ACC112 (cell line): ENCODE data around the gene NCOA7.
"Not testable (repeated sequence)": the region's sequence is repeated elsewhere in the genome, so short reads cannot be mapped to it uniquely, and the experiment has no call there.

Experiments used
- H2AFZ ChIP-seq: fragments of 200-600 bp; sonication (generic); one replicate; pipeline ENCODE4 v1.6.0; 2017; ENCODE audit warnings: antibody characterized with exemption, low read length; ENCODE audit not compliant: unreplicated experiment
- H3K27ac ChIP-seq: fragments of 200-600 bp; sonication (generic); 2 replicates; pipeline ENCODE4 v1.5.1; 2014; ENCODE audit warnings: low read depth, mild to moderate bottlenecking, antibody characterized with exemption, low read length, moderate library complexity
- H3K27me3 ChIP-seq: fragments of 200-600 bp; sonication (generic); 2 replicates; pipeline ENCODE4 v1.6.1; 2014; ENCODE audit warnings: mild to moderate bottlenecking, antibody characterized with exemption, low read length, moderate library complexity, mixed read lengths; ENCODE audit not compliant: insufficient read depth
- H3K36me3 ChIP-seq: fragments of 200-600 bp; sonication (generic); 2 replicates; pipeline ENCODE4 v1.6.1; 2016; ENCODE audit warnings: mild to moderate bottlenecking, antibody characterized with exemption, low read length, moderate library complexity, mixed read lengths; ENCODE audit not compliant: insufficient read depth
- H3K4me1 ChIP-seq: fragments of 200-600 bp; sonication (generic); one replicate; pipeline ENCODE4 v1.6.1; 2016; ENCODE audit warnings: low read length, mixed read lengths; ENCODE audit not compliant: insufficient read depth, unreplicated experiment, control insufficient read depth
- H3K4me3 ChIP-seq: fragments of 200-600 bp; sonication (generic); 2 replicates; pipeline ENCODE4 v1.5.1; 2014; ENCODE audit warnings: mild to moderate bottlenecking, low read depth, low read length
- H3K79me2 ChIP-seq: fragments of 200-600 bp; sonication (generic); one replicate; pipeline ENCODE4 v1.6.0; 2016; ENCODE audit warnings: low read length; ENCODE audit not compliant: control insufficient read depth, unreplicated experiment, insufficient read depth

NCOA7 gene

GRCh38 chr6:125899726-125900182 is 109.0 kb downstream of the NCOA7 start:
- no peaks in the 10 kb centered on the region for H3K79me2 ChIP-seq
- H3K4me1 ChIP-seq = peaks cover 5% of the 10 kb centered on the region
- no peak overlapping the region for H2AFZ ChIP-seq
- peaks cover 13% of the 10 kb centered on the region; the same call in 1 of the 2 replicates for H3K36me3 ChIP-seq
- H3K4me3 ChIP-seq = no peak overlapping the region
- no peak overlapping the region for H3K27ac ChIP-seq
- H3K27me3 ChIP-seq = no peaks in the 10 kb centered on the region

- no peak overlapping the region for H3K4me3 ChIP-seq
- no peaks in the 10 kb centered on the region for H3K27me3 ChIP-seq
- no peak overlapping the region for H2AFZ ChIP-seq
- peaks cover 14% of the 10 kb centered on the region; the same call in 1 of the 2 replicates for H3K36me3 ChIP-seq
- no peak overlapping the region for H3K27ac ChIP-seq
- no peaks in the 10 kb centered on the region for H3K79me2 ChIP-seq
- peaks cover 10% of the 10 kb centered on the region for H3K4me1 ChIP-seq
Measured at GRCh38 chr6:125904871-125905270, 114.1 kb downstream of the NCOA7 start.

DNA sequence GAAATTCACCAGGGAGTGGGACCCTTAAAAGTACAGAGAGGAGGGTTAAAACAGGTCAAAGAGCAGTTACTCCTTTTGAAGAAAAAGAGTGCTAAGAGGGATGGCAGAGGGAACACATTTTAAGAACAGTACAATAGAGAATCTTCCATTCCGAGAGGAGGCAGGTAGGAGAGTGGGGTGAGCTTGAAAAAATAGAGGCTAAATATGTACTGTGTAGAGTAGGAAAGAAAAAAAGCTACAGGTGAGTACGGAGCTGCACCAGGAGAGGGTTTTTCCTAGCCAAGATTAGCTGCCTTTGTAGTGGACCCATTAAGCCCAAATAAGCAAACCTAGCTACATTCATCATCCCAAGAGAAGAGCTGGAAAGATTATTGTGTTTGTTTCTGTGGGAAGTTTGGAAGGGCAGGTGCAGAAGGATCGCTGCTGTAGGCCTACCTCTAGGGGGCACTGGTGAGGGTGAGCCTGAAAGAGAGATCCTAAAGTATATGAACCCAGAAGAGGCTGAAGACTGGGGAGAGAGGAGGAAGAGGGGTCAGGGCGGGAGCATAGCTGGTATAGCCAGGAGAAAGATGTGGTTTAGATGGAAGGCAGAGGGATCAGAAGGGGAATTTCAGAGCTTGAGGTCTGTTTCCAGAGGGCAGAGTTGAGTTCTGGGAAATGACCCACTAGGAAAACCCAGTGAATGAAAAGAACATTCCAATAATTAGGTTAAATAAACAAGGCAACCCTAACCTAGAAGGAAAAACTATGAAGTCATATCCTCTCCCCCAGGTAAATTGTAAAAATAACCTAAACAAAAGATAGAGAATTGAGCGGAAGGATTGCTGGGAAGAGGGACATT is 115.6 kb downstream of the NCOA7 start:
- no peaks in the 10 kb centered on the region for H3K79me2 ChIP-seq
- H3K27me3 ChIP-seq = no peaks in the 10 kb centered on the region
- H3K4me1 ChIP-seq = peaks cover 13% of the 10 kb centered on the region
- H3K4me3 ChIP-seq = no peak overlapping the region
- H3K27ac ChIP-seq = no peak overlapping the region
- peaks cover 14% of the 10 kb centered on the region; the same call in 1 of the 2 replicates for H3K36me3 ChIP-seq
- H2AFZ ChIP-seq = no peak overlapping the region

- H3K27ac ChIP-seq = peak overlapping the region; percentile 11; the same call in 1 of the 2 replicates
- peaks cover 7% of the 10 kb centered on the region; the same call in 1 of the 2 replicates for H3K36me3 ChIP-seq
Measured at GRCh38 chr6:125910527-125910926, 119.8 kb downstream of the NCOA7 start.

DNA sequence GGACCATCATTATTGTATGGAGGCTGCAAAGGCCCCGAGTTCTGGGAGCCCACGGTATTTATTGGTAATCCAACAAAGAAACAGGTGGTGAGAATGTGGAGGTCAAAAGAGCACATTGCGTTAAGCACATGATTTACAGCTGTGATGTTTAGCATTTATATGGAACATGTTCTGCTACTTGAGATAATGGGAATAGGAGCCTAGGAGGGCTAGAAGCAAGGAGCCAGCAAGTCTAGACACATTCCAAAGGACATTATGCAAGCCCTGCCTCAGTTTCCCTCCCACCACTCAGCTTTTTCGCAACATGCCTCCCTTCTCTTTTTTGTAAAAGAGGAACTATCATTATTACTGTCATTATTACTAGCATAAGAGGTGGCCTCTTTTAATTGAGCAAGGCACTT is 120.3 kb downstream of the NCOA7 start:
- not testable (repeated sequence) for H3K4me3 ChIP-seq, H3K79me2 ChIP-seq, H3K27me3 ChIP-seq, H2AFZ ChIP-seq, H3K27ac ChIP-seq, H3K36me3 ChIP-seq
- H3K4me1 ChIP-seq = peaks cover 18% of the 10 kb centered on the region

More at GRCh38 chr6:125910527-125910926, 119.8 kb downstream of the NCOA7 start:
- no peak overlapping the region for H3K4me3 ChIP-seq
- H3K79me2 ChIP-seq = no peaks in the 10 kb centered on the region
- H3K27me3 ChIP-seq = no peaks in the 10 kb centered on the region
- peaks cover 18% of the 10 kb centered on the region for H3K4me1 ChIP-seq
- no peak overlapping the region for H2AFZ ChIP-seq

GRCh38 chr6:125912430-125912829 is 121.7 kb downstream of the NCOA7 start:
- H3K27ac ChIP-seq, H3K27me3 ChIP-seq: not testable (repeated sequence)

DNA sequence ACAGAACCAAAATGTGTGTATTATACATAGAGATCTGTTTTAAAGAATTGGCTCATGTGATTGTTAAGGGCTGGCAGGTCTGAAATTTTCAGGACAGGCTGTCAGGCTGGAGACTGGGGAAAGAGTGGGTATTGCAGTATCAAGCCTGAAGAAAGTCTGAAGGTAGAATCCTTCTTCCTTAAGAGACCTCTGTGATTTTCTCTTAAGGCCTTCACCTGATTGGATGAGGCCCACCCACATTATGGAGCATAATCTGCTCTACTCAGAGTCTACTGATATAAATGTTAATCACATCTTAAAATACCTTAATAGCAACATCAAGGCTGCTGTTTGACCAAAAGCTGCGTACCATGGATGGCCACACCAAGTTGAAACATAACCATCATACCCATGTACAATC is 122.4 kb downstream of the NCOA7 start:
- Histone ChIP-seq H3K4me1 (peaks cover 22% of the 10 kb centered on the region), H3K27me3 (no peaks in the 10 kb centered on the region), H3K27ac (peak overlapping the region; percentile 86), H3K79me2 (no peaks in the 10 kb centered on the region), H3K4me3 (no peak overlapping the region), H3K36me3 (peaks cover 5% of the 10 kb centered on the region; the same call in 1 of the 2 replicates), H2AFZ (no peak overlapping the region)

More at GRCh38 chr6:125912430-125912829, 121.7 kb downstream of the NCOA7 start:
- not testable (repeated sequence) for H3K4me3 ChIP-seq, H2AFZ ChIP-seq, H3K79me2 ChIP-seq, H3K36me3 ChIP-seq
- H3K4me1 ChIP-seq = peaks cover 18% of the 10 kb centered on the region

GRCh38 chr6:125913864-125914351 is 123.1 kb downstream of the NCOA7 start:
- Histone ChIP-seq H3K27me3 (no peaks in the 10 kb centered on the region), H3K27ac (peak overlapping the region; percentile 86), H3K79me2 (no peaks in the 10 kb centered on the region), H2AFZ (no peak overlapping the region), H3K4me3 (no peak overlapping the region), H3K36me3 (peaks cover 5% of the 10 kb centered on the region; the same call in 1 of the 2 replicates), H3K4me1 (peaks cover 29% of the 10 kb centered on the region)

GRCh38 chr6:125918230-125918629 is 127.5 kb downstream of the NCOA7 start:
- peak overlapping the region; percentile 66 for H2AFZ ChIP-seq
- H3K36me3 ChIP-seq = peaks cover 28% of the 10 kb centered on the region
- H3K27ac ChIP-seq = peak overlapping the region; percentile 98
- H3K4me3 ChIP-seq = peak overlapping the region; percentile 91
- H3K4me1 ChIP-seq = peaks cover 36% of the 10 kb centered on the region
- H3K79me2 ChIP-seq = peaks cover 30% of the 10 kb centered on the region
- H3K27me3 ChIP-seq = no peaks in the 10 kb centered on the region

DNA sequence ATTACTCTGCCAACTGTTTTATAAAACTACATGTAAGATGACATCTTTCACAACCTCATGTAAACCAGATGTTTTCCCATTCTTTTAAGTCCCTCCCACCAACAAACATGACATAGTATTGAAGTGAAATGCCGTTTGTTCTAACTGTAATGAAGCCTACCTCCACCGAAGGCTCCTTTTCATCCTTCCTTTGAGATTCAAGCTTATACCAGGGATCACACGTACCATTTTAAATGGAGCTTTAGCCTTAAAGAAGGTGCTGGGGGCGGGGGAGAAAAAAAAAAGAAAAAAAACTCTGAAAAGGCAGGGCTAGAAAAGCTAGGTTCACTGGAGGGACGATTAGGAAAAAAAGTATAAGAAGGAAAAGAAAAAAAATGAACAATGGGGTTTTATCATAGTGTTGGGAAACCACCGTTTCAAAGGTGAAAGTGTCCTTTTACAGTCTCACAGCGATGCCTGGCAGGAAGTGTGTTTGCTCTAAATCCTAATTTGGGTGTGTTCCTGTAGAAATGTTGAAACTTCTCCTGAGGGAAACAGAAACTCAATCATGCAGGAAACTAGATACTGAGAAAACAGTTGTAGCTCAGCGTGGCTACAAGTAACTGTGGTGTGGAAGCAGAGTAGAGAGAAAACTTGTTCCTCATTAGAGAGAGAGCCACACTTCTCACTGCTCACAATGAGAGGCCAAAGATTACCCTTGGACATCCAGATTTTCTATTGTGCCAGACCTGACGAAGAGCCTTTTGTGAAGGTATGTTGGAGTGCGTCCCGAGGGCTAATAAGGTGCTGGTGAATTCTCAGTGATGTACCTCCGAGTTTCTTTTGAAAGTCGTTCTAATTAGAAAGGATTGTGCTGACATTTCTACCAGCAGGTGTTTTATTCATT is 128.2 kb downstream of the NCOA7 start:
- H3K4me3 ChIP-seq = peak overlapping the region; percentile 91
- H3K4me1 ChIP-seq = peaks cover 37% of the 10 kb centered on the region
- H3K27ac ChIP-seq = peak overlapping the region; percentile 98
- H3K79me2 ChIP-seq = peaks cover 30% of the 10 kb centered on the region
- peak overlapping the region; percentile 66 for H2AFZ ChIP-seq
- peaks cover 35% of the 10 kb centered on the region for H3K36me3 ChIP-seq
- H3K27me3 ChIP-seq = no peaks in the 10 kb centered on the region
